ENCODE data around the gene TLE6. TPM values are rescaled to one million over a fixed set of nuclear protein-coding genes. Genes with fewer than 3 reads are reported as not detected.

The TLE6 gene
- total and polyA plus RNA-seq, 2 of the 4 experiments (the other 2 are of a cell fraction), result under 0.01 to 0.17 TPM

DNA sequence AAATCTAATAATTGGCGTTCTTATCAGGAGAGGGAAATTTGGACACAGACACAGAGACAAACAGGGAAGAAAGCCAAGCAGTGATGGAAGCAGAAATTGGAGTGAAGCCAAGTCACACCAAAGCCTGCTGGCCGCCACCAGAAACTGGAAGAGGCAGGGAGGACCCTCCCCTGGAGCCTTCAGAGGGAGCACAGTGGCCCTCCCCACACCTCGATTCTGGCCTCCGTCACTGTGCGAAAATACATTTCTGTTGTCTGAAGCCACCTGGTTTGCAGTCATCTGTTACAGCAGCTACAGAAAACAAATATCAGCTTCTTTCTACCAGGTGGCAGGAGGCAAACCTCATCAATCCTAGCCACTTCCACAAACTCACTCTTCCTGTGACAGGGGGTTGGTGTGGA, 8.3 kb upstream of the TLE6 start:
- no peak overlapping the region for H2AK5ac ChIP-seq (ENCODE audit: low read depth, low read length)
- H2BK5ac ChIP-seq (ENCODE audit: low read depth, low read length, poor library complexity, severe bottlenecking), result no peak overlapping the region
- POLR2A ChIA-PET (ENCODE audit: unreplicated experiment), result no interaction called here
- no peak for ATAC-seq (ENCODE audit: low read depth)
- H3K18ac ChIP-seq (ENCODE audit: low read depth, low read length), result no peak overlapping the region
- H3K9me3 ChIP-seq (ENCODE audit: control insufficient read depth, insufficient read depth, low read length), result no peaks in the 10 kb centered on the region
- CTCF ChIA-PET, result no interaction called here
- no peak overlapping the region for H2BK15ac ChIP-seq (ENCODE audit: low read depth, low read length)
- no peak overlapping the region for H3K4me3 ChIP-seq (ENCODE audit: insufficient read depth, low read depth, low read length)
- H3K79me1 ChIP-seq (ENCODE audit: low read depth in 1 of 2, low read length in 2 of 2), result no peaks in the 10 kb centered on the region
- intact Hi-C loops (cut with micrococcal nuclease) (no loop called here), in situ Hi-C loops (cut with MboI; ENCODE audit: low sequenced_read_pairs) (loop anchor here (25.0 kb wide), 1 partner anchor 518 kb away; the partner anchor contains the start of genes SMIM24 and SMIM44), dilution Hi-C loops (cut with HindIII; ENCODE audit: low sequenced_read_pairs, unreplicated experiment) (no loop called here)
- no peak for TF ChIP-seq NFE2L2 (IDR thresholded peaks at IDR 0.05; ENCODE audit: low read depth, low read length)
- TF ChIP-seq MXI1 (IDR thresholded peaks at IDR 0.05; ENCODE audit: borderline replicate concordance, low read depth, low read length), result no peak
- TF ChIP-seq, protein P1, sequence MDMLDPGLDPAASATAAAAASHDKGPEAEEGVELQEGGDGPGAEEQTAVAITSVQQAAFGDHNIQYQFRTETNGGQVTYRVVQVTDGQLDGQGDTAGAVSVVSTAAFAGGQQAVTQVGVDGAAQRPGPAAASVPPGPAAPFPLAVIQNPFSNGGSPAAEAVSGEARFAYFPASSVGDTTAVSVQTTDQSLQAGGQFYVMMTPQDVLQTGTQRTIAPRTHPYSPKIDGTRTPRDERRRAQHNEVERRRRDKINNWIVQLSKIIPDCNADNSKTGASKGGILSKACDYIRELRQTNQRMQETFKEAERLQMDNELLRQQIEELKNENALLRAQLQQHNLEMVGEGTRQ (IDR thresholded peaks at IDR 0.05; ENCODE audit: low read depth, low read length), result no peak
- no peak for TF ChIP-seq RFX5 (IDR thresholded peaks at IDR 0.05; ENCODE audit: low read depth, low read length)
- TF ChIP-seq CEBPB (IDR thresholded peaks at IDR 0.05; ENCODE audit: low read depth, low read length), result no peak
- TF ChIP-seq BHLHE40 (IDR thresholded peaks at IDR 0.05; ENCODE audit: low read depth, low read length), result no peak
- TF ChIP-seq SMC3 (IDR thresholded peaks at IDR 0.05; ENCODE audit: low read depth, low read length), result no peak
- TF ChIP-seq MAZ (IDR thresholded peaks at IDR 0.05; ENCODE audit: borderline replicate concordance, low read depth, low read length), result no peak
- no peak for DNase-seq
- H3K36me3 ChIP-seq (ENCODE audit: control insufficient read depth, insufficient read depth, low read length), result no peaks in the 10 kb centered on the region
- no peak overlapping the region for H4K5ac ChIP-seq (ENCODE audit: low read depth, low read length)
- no peak overlapping the region for H2AK9ac ChIP-seq (replicated peaks; ENCODE audit: low read depth, low read length, poor library complexity)
- BruUV-seq (replicated peaks), result no TSS peak
- WGBS, 2 experiments (ENCODE audit: extremely low coverage in 2 of 2, insufficient read length in 1 of 2), result 43% methylated on average over 3 of the region's 5 CpGs; no CpG with 5 or more reads in 1 of the 2 experiments
- no peak overlapping the region for H3K4me2 ChIP-seq (ENCODE audit: low read depth, low read length)
- H4K20me1 ChIP-seq (ENCODE audit: insufficient read depth, low read length), result no peaks in the 10 kb centered on the region
- no peak overlapping the region for H3K56ac ChIP-seq (ENCODE audit: extremely low read depth, insufficient read depth, low read length)
- H3K14ac ChIP-seq (replicated peaks; ENCODE audit: low read depth, low read length), result no peak overlapping the region
- H2BK20ac ChIP-seq (ENCODE audit: low read depth, low read length), result no peak overlapping the region
- no peak overlapping the region for H2AFZ ChIP-seq (replicated peaks; ENCODE audit: low read length, poor library complexity)
- H4K91ac ChIP-seq (ENCODE audit: insufficient read depth, low read depth, low read length), result no peak overlapping the region
- H3K4ac ChIP-seq (ENCODE audit: low read depth, low read length), result no peak overlapping the region
- H3K9ac ChIP-seq (ENCODE audit: low read depth, low read length), result no peak overlapping the region
- no peak overlapping the region for H3K23ac ChIP-seq (ENCODE audit: low read depth, low read length)
- no peaks in the 10 kb centered on the region for H3K9me1 ChIP-seq (ENCODE audit: insufficient read depth, low read length)
- H3K4me1 ChIP-seq (ENCODE audit: control insufficient read depth, insufficient read depth, low read length), result peaks cover 4% of the 10 kb centered on the region; the same call in 1 of the 2 replicates
- no peak overlapping the region for H3K27ac ChIP-seq (ENCODE audit: insufficient read depth, low read length)
- no peak overlapping the region for H2BK120ac ChIP-seq (ENCODE audit: low read depth, low read length)
- H4K8ac ChIP-seq (ENCODE audit: low read depth in 2 of 2, low read length in 2 of 2), result no peak overlapping the region
- H3K27me3 ChIP-seq (ENCODE audit: control insufficient read depth, insufficient read depth, low read length), result no peaks in the 10 kb centered on the region; the same call in 1 of the 2 replicates
